ENCODE results near the gene FRMD8. TPM values are rescaled to one million over a fixed set of nuclear protein-coding genes. Genes with fewer than 3 reads are reported as not detected.
"Not testable (repeated sequence)": the region's sequence is repeated elsewhere in the genome, so short reads cannot be mapped to it uniquely, and the experiment has no call there.

The FRMD8 gene
- total RNA-seq, 1 experiment from 2014 or later: 102 TPM

- DNase-seq (ENCODE audit: low spot score): peak; percentile 29
Observed at GRCh38 chr11:65434667-65435410, 48.4 kb downstream of the FRMD8 start.

GRCh38 chr11:65435411-65435931, 49.0 kb downstream of the FRMD8 start:
- peak; percentile 23 for DNase-seq (ENCODE audit: low spot score)

DNA sequence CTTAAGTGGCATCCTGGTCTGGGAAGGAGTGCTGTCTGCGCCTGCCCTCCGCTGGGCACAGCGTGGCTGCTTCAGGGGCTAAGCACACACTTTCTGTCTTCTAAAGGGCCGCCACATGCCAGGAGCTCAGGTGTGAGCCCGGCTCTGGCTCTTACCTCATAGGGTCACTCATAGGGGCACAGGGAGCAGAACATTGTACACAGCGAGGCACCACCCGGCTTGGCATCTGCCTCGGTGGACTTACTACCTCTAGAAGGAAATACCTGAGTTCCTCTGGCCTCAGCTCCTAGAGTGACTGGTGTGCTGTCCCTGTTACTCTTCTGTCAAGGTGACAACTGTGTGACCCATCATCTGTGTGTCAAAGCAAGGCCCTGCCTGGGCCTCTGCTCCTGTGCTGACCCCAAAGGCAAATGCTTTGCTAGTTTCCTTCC, 49.6 kb downstream of the FRMD8 start:
- no peak for DNase-seq (ENCODE audit: low spot score)

DNA sequence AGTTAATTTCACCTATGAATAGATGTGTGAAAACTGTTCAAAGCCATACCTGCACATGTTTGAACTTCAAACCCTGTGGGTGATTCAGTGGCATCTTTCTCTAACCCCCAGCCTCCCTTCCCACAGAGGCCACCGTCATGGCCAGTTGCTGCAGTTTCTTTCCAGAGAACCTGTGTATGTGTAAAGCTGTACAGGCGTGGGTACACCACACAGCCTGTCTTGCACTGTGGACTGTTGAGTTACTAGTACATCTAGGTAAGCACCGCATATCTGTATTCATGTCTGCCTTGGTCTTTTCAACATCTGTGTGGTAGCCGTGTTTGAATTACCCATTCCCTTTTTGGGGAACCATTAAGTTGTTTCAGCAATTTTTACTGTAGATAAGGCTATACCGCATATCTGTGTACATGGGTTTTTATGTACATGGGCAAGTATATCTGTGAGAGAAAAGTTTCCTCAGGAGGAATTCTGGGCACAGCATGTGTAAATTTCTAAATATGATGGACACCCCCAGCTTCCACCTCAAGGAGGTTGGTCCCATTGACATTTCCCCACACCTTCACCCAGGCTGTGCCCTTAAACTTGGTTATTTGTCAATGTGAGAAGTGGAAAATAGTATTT, 50.1 kb downstream of the FRMD8 start:
- DNase-seq (ENCODE audit: low spot score): peak; percentile 39

- peak; percentile 8 for DNase-seq (ENCODE audit: low spot score)
Observed at GRCh38 chr11:65437436-65438227, 51.2 kb downstream of the FRMD8 start.

- peak; percentile 20 for DNase-seq (ENCODE audit: low spot score)
Observed at GRCh38 chr11:65438257-65439151, 52.1 kb downstream of the FRMD8 start.

DNA sequence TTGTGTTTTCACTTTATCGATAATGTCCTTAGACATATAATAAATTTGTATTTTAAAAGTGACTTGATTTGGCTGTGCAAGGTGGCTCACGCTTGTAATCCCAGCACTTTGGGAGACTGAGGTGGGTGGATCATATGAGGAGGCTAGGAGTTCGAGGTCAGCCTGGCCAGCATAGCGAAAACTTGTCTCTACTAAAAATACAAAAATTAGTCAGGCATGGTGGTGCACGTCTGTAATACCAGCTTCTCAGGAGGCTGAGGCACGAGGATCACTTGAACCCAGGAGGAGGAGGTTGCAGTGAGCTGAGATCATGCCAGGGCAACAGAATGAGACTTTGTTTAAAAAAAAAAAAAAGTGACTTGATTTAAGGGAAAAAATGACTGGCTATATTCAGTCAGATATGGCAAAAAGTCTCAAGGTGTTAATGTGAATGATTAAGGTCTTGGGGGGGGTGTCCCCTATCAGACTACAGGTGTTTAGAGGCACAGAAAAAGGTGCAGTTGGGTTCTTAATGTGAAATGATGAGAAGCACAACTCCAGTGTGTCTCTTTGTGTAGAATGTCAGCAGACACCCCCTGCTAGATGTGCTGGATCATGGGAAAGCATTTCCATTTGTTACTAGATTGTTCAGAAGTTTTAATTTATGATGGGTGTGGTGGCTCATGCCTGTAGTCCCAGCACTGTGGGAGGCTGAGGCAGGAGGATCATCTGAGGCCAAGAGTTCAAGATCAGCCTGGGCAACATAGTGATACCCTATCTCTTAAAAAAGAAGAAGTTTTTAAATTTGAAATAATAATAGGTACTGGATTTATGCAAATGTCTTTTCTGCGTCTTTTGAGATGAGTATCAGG, 53.1 kb downstream of the FRMD8 start:
- peak; percentile 33 for DNase-seq (ENCODE audit: low spot score)

GRCh38 chr11:65440831-65441499, 54.5 kb downstream of the FRMD8 start:
- DNase-seq (ENCODE audit: low spot score): peak; percentile 27

DNA sequence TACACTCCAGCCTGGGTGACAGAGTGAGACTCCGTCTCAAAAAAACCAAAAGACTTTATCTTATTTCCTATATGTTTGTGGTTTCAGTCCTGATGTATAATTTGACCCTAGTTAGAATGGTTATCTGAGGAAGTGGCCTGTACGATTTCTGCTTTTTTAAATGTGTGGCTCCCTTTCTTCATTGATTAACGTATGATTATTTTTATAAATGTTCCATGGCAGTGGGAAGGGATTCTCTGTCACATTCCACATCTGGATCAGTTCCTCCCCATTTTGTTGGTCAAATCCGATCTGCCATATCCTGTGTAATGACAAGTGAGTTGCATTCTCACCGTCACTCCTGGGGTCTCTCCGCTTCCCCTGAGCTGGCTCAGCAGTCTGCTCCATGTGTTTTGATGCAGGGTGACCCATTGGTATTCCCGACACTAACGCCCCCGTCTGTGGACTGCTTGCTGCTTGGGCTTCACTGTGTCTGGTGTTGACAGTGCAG, 56.5 kb downstream of the FRMD8 start:
- DNase-seq (ENCODE audit: low spot score): peak; percentile 14

GRCh38 chr11:65444314-65445051, 58.0 kb downstream of the FRMD8 start:
- peak; percentile 24 for DNase-seq (ENCODE audit: low spot score)

DNA sequence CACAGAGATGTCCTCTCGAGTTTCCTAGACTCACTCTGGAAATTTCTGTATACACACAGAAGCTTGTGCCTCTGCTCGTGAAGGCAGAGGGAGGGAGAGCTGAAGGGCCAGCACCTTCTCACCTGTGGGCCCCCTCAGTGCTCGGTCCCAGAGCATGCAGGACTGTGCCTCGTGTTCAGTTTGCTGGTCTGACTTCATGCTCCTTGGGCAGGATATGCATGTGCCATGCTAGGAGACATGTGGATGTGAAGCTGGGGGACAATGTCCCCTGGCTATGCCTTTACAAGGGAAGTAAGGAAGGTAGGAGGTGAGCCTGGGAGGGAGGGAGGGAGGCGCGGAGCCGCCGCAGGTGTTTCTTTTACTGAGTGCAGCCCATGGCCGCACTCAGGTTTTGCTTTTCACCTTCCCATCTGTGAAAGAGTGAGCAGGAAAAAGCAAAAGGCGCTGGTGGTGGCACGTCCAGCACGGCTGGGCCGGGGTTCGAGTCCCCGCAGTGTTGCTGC, 58.7 kb downstream of the FRMD8 start:
- peak; percentile 14 for DNase-seq (ENCODE audit: low spot score)

DNA sequence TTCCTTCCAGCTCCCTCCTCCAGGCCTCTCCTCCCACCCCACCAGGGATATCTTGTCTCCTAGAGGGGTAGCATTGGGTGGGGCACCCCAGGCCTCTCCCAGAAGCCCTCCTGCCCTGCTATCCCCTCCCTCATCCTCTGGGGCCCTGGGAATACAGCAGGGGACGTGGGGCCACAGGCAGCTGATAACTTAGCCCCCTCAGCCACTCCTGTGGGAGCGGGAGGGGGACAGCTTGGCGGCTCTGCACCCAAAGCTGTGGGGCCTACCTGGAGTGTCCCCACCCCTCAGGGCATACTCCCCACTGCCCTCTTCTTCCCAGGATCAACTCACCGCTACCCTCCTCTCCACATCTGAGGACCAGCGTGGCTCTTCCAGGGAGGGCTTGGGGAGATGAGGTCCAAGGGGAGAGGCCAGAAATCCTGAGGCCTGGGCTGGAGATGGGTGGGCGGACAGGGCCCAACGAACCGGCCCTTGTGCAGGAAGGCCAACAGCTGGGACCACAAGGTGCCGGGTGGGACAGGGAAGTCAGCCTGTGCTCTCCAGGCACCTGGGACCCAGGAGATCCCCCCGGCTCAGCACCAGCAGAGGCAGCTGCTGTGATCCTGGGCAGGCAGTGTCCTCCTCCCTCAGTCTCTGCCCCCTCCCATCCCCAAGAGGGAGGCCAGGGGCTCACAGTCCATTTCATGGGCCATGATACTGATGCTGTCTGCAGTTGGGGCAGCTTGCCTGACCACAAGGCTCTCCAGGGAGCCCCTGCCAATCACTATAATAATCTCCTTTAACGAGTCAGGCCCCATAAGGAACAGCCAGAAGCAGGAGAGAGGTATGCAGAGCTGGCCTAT, 59.4 kb downstream of the FRMD8 start:
- DNase-seq (ENCODE audit: low spot score): peak; percentile 10

DNA sequence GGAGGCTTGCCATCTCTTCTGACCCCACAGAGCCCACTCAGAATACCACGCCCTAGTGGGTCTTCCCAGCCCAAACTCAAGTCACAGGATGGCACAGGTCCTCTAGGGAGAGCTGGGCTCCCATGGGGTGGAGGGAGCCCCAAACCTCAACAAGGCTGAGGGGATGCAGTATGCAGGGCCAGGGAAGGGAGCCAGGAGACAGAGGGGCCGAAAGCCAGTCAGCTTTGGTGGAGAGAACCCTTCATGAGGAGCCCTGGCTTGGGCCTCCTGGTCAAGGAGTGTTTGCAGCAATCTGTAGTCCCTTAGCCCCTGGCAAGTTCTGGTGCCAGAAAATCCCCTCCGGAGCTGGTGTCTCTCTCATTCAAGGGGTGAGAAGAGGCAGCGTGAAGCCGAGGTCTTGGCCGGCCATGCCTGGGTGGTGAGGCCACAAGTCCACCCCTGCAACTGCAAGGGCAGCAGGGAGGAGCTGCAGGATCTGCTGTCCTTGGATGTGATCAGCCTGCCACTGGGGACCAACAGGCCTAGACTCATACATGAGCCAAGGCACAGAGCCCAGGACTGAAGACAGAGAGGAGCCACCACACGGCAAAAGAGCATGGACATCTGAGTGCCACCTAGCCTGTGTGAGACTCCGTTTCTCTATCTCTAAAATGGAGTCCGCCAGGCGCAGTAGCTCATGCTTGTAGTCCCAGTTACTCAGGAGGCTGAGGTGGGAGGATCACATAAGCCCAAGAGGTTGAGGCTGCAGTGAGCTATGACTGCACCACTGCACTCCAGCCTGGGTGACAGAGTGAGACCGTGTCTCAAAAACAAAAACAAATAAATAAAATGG, 60.2 kb downstream of the FRMD8 start:
- DNase-seq (ENCODE audit: low spot score): peak; percentile 20

DNA sequence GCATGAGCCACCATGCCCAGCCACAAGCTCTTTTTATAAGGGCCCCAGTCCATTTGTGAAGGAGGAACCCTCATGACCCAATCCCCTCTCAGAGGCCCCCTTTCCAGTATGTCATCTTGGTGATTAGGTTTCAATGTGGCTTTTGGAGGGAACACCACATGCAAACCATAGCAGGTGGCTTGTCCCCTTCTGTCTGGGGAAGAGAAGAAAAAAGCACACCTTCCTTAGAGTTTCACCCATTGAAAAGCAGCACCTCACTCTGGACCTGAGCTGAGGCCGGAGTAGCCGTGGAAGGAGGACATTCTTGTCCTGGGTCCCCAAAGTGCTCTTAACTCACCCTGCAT, 61.6 kb downstream of the FRMD8 start:
- DNase-seq (ENCODE audit: low spot score): peak; percentile 2

DNA sequence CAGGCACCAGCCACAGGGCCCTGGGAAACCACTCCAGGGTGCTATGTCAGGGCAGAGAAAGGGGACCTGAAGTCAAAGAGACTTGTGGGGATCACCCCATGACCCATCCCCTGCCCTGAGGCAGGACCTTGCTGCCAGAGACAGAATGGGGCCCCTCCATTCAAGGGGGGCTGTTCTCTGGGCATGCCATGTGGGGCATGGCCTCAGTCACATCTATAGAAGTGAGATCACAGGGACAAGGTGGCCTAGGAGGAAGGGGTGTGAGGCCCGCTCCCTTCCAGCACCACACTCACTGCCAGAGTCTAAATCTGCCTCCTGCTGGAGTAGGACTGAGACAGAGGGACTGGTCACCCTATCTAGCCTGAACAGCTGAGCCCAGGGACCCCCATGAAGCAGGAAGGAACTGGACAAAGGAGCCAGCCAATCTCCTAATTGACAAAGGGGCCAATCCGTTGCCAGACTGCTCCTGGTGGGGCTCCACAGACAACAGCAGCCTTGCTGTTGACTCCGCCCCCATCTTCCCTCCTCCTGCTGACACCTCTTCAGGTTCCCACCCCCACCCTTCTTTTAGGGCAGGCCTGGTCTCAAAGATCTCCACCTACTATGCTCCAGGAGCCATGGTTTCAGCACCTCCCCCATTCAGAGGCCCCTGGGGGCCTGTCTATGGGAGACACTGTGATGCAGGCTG, 62.1 kb downstream of the FRMD8 start:
- peak; percentile 26 for DNase-seq (ENCODE audit: low spot score)

DNA sequence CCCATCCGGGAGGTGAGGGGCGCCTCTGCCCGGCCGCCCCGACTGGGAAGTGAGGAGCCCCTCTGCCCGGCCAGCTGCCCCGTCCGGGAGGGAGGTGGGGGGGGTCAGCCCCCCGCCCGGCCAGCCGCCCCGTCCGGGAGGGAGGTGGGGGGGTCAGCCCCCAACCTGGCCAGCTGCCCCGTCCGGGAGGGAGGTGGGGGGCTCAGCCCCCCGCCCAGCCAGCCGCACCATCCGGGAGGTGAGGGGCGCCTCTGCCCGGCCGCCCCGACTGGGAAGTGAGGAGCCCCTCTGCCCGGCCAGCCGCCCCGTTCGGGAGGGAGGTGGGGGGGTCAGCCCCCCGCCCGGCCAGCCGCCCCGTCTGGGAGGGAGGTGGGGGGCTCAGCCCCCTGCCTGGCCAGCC, 64.9 kb downstream of the FRMD8 start:
- DNase-seq (ENCODE audit: low spot score): not testable (repeated sequence)
